ENCODE measurements around the gene THUMPD3.

The THUMPD3 gene
- total RNA-seq = 53.6 to 53.9 reads per million in 2 donors

GRCh38 chr3:9362731-9363530, at the start of gene THUMPD3:
Gene THUMPD3, plus strand, starts transcription at chr3:9363054. Its CDS starts 2,015 bp downstream, at chr3:9365069.
- DNase-seq = peak; percentile 87

- DNase-seq = no peak
Measured at GRCh38 chr3:9314796-9315195, 48.1 kb upstream of the THUMPD3 start.

GRCh38 chr3:9316881-9317361, 45.9 kb upstream of the THUMPD3 start:
- no peak for DNase-seq

GRCh38 chr3:9322780-9323179, 40.1 kb upstream of the THUMPD3 start:
- no peak for DNase-seq

- DNase-seq = no peak
Measured at GRCh38 chr3:9324944-9325343, 37.9 kb upstream of the THUMPD3 start.

GRCh38 chr3:9327578-9327977, 35.3 kb upstream of the THUMPD3 start:
- DNase-seq = no peak

- DNase-seq = no peak
Measured at GRCh38 chr3:9330166-9330703, 32.6 kb upstream of the THUMPD3 start.

- DNase-seq = no peak
Measured at GRCh38 chr3:9331171-9331570, 31.7 kb upstream of the THUMPD3 start.

- no peak for DNase-seq
Measured at GRCh38 chr3:9332250-9333030, 30.4 kb upstream of the THUMPD3 start.

GRCh38 chr3:9339761-9340471, 22.9 kb upstream of the THUMPD3 start:
- DNase-seq = no peak

- no peak for DNase-seq
Measured at GRCh38 chr3:9340472-9340902, 22.4 kb upstream of the THUMPD3 start.

- no peak for DNase-seq
Measured at GRCh38 chr3:9342696-9343095, 20.2 kb upstream of the THUMPD3 start.

- DNase-seq = no peak
Measured at GRCh38 chr3:9343115-9343514, 19.7 kb upstream of the THUMPD3 start.

GRCh38 chr3:9345041-9345440, 17.8 kb upstream of the THUMPD3 start:
- DNase-seq = no peak

GRCh38 chr3:9346141-9346540, 16.7 kb upstream of the THUMPD3 start:
- no peak for DNase-seq

GRCh38 chr3:9347081-9347480, 15.8 kb upstream of the THUMPD3 start:
- no peak for DNase-seq

- no peak for DNase-seq
Measured at GRCh38 chr3:9347887-9348286, 15.0 kb upstream of the THUMPD3 start.

- DNase-seq = no peak
Measured at GRCh38 chr3:9349321-9350117, 13.3 kb upstream of the THUMPD3 start.

GRCh38 chr3:9351709-9352126, 11.1 kb upstream of the THUMPD3 start:
- no peak for DNase-seq

GRCh38 chr3:9352917-9353752, 9.7 kb upstream of the THUMPD3 start:
- peak; percentile 48 for DNase-seq

All from T-helper 9 cell (primary cell).